Measurements from ENCODE around the gene COL23A1. TPM values are rescaled to one million over a fixed set of nuclear protein-coding genes. Genes with fewer than 3 reads are reported as not detected.

The COL23A1 gene
- total RNA-seq, 4 donors from 2014 or later = 0.93 to 4.6 (median 2.4) TPM

GRCh38 chr5:178573216-178573615 lies 17.0 kb downstream of the COL23A1 start:
- Histone ChIP-seq H3K9me3 (peaks cover 0 to 7% (median 0%) of the 10 kb centered on the region in 3 donors), H3K27ac (no peak overlapping the region), H3K4me3 (no peak overlapping the region), H3K36me3 (no peaks in the 10 kb centered on the region), H3K4me1 (peaks cover 0 to 12% (median 0%) of the 10 kb centered on the region in 3 donors), H3K27me3 (peaks cover 43% of the 10 kb centered on the region)
- 92 to 96% methylated on average over 6 to 7 of the region's 7 CpGs for WGBS, 2 donors (ENCODE audit: low coverage in 1 of 2)
- TF ChIP-seq EP300 (IDR thresholded peaks at IDR 0.05) = no peak
- ATAC-seq = no peak

GRCh38 chr5:178572617-178573016 lies 17.6 kb downstream of the COL23A1 start:
- H3K36me3 ChIP-seq = no peaks in the 10 kb centered on the region
- ATAC-seq = no peak
- peaks cover 0 to 12% (median 0%) of the 10 kb centered on the region in 3 donors for H3K4me1 ChIP-seq
- H3K9me3 ChIP-seq = peaks cover 0 to 7% (median 0%) of the 10 kb centered on the region in 3 donors
- H3K4me3 ChIP-seq = no peak overlapping the region
- WGBS, 2 donors (ENCODE audit: low coverage in 1 of 2) = 94 to 95% methylated on average over 3 to 4 of the region's 4 CpGs
- no peak overlapping the region for H3K27ac ChIP-seq
- H3K27me3 ChIP-seq = peaks cover 37% of the 10 kb centered on the region
- TF ChIP-seq POLR2A (IDR thresholded peaks at IDR 0.05) (no peak), EP300 (IDR thresholded peaks at IDR 0.05) (no peak), POLR2AphosphoS5 (IDR thresholded peaks at IDR 0.05) (no peak), CTCF (IDR thresholded peaks at IDR 0.05) (no peak)

GRCh38 chr5:178569485-178569884 lies 20.7 kb downstream of the COL23A1 start:
- TF ChIP-seq POLR2AphosphoS5 (IDR thresholded peaks at IDR 0.05) (no peak), POLR2A (IDR thresholded peaks at IDR 0.05) (no peak), CTCF (IDR thresholded peaks at IDR 0.05) (no peak), EP300 (IDR thresholded peaks at IDR 0.05) (no peak)
- Histone ChIP-seq H3K9me3 (peaks cover 0 to 7% (median 0%) of the 10 kb centered on the region in 3 donors), H3K27me3 (peaks cover 8% of the 10 kb centered on the region), H3K36me3 (no peaks in the 10 kb centered on the region), H3K4me1 (no peaks in the 10 kb centered on the region), H3K27ac (no peak overlapping the region), H3K4me3 (no peak overlapping the region)
- ATAC-seq = no peak
- 50% methylated on average over 1 of the region's 2 CpGs; no CpG with 5 or more reads in 1 of the 2 donors for WGBS, 2 donors (ENCODE audit: low coverage in 1 of 2)

- Histone ChIP-seq H3K4me3 (no peak overlapping the region), H3K9me3 (no peaks in the 10 kb centered on the region), H3K36me3 (no peaks in the 10 kb centered on the region), H3K27ac (no peak overlapping the region), H3K27me3 (peaks cover 7% of the 10 kb centered on the region), H3K4me1 (no peaks in the 10 kb centered on the region)
- TF ChIP-seq POLR2A (IDR thresholded peaks at IDR 0.05) (no peak), CTCF (IDR thresholded peaks at IDR 0.05) (no peak), POLR2AphosphoS5 (IDR thresholded peaks at IDR 0.05) (no peak), EP300 (IDR thresholded peaks at IDR 0.05) (no peak)
- WGBS, 2 donors (ENCODE audit: low coverage in 1 of 2) = 67 to 68% methylated on average over 12 of the region's 12 CpGs
- no peak for ATAC-seq
Measured at GRCh38 chr5:178564811-178565550, 25.2 kb downstream of the COL23A1 start.

- Histone ChIP-seq H3K27me3 (peaks cover 7% of the 10 kb centered on the region), H3K9me3 (no peaks in the 10 kb centered on the region), H3K36me3 (no peaks in the 10 kb centered on the region), H3K27ac (no peak overlapping the region), H3K4me1 (no peaks in the 10 kb centered on the region), H3K4me3 (no peak overlapping the region)
- TF ChIP-seq CTCF (IDR thresholded peaks at IDR 0.05) (no peak), POLR2AphosphoS5 (IDR thresholded peaks at IDR 0.05) (no peak), EP300 (IDR thresholded peaks at IDR 0.05) (no peak), POLR2A (IDR thresholded peaks at IDR 0.05) (no peak)
- no peak for ATAC-seq
- 54 to 57% methylated on average over 4 of the region's 4 CpGs for WGBS, 2 donors (ENCODE audit: low coverage in 1 of 2)
Measured at GRCh38 chr5:178564397-178564796, 25.8 kb downstream of the COL23A1 start.

Data from gastroesophageal sphincter (tissue), 4 donors.